Measurements from ENCODE around the gene ADAD2.
A peak's percentile ranks its signal among the peaks of the same experiment; 100 is the strongest.

The ADAD2 gene

GRCh38 chr16:84190731-84191388 is at the start of gene ADAD2:
Gene ADAD2, plus strand, starts transcription at chr16:84191157. Its CDS starts 74 bp downstream, at chr16:84191231.
- no peak for DNase-seq (ENCODE audit: low read depth)

GRCh38 chr16:84143081-84143480 is 47.9 kb upstream of the ADAD2 start:
- DNase-seq (ENCODE audit: low read depth) = no peak

- no peak for DNase-seq (ENCODE audit: low read depth)
Measured at GRCh38 chr16:84143784-84144199, 47.2 kb upstream of the ADAD2 start.

GRCh38 chr16:84144209-84144858 is 46.6 kb upstream of the ADAD2 start:
- DNase-seq (ENCODE audit: low read depth) = no peak

- peak; percentile 73 for DNase-seq (ENCODE audit: low read depth)
Measured at GRCh38 chr16:84144859-84145639, 45.9 kb upstream of the ADAD2 start, which contains the start of the genes DNAAF1 and HSDL1. Gene DNAAF1, plus strand, starts transcription at chr16:84145308. Its CDS starts 133 bp downstream, at chr16:84145441. Gene HSDL1, minus strand, starts transcription at chr16:84145177. Its CDS starts 13,856 bp downstream, at chr16:84131321.

DNA sequence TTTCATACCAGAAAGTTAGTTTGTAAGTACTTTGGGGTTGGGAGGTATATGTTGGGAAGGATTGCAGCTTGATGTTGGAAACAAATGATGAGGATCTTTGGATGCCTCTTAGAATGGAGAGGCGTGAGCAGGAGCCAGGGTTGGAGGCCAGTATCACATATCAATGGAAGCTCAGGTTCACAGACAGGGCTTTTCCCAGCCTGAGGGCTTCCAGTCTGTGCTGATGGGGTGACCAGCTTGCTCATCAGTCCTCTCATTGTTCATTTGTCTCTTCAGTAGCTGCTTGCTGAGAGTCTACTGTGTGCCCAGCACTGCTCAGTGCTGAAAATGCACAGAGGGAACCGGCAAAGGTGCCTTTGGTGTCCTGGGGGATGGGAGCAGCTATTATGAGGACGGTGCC is 40.0 kb upstream of the ADAD2 start:
- DNase-seq (ENCODE audit: low read depth) = no peak

- no peak for DNase-seq (ENCODE audit: low read depth)
Measured at GRCh38 chr16:84153660-84154214, 37.2 kb upstream of the ADAD2 start.

- no peak for DNase-seq (ENCODE audit: low read depth)
Measured at GRCh38 chr16:84155226-84155625, 35.7 kb upstream of the ADAD2 start.

- DNase-seq (ENCODE audit: low read depth) = no peak
Measured at GRCh38 chr16:84155771-84156170, 35.2 kb upstream of the ADAD2 start.

DNA sequence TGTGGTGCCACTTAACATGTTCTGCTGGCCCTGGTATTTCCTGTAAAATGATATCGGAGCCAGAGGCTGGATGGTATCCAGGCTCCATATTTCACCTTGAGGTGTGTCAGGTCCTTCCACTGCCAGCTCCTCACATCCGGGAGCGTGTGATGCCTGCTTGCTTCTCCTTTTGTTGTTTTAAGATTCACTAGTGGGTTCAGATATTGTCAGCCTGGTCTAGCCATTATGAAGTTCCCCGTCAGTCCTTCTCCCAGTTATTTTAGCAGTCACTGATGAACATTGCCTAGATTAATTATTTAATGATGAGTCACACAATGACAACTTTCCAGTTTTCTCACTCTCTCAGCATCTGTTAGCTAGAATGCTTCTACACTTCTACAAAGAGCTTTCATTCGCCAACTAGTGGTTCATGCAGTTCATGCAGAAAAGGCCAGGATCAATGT is 34.6 kb upstream of the ADAD2 start:
- no peak for DNase-seq (ENCODE audit: low read depth)

- DNase-seq (ENCODE audit: low read depth) = no peak
Measured at GRCh38 chr16:84159007-84159406, 31.9 kb upstream of the ADAD2 start.

- no peak for DNase-seq (ENCODE audit: low read depth)
Measured at GRCh38 chr16:84159800-84160199, 31.2 kb upstream of the ADAD2 start.

DNA sequence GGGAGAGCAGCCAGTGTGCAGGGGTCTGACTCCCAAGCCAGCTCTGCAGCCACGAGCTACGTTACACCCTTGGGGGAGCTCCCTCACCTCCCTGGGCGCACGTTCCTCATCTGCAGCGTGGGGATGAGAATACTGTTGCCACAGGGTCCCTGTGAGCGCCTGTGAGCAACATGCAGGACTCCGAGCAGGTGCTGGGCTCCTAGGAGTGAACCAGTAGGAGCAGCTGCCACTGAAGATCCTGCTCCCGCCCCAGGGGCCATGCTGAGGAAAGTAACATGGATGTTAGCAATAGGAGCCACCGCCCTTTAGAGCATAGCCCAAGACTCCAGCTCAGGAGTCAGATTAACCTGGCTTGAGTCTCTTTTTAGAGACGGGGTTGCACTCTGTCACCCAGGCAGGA is 29.9 kb upstream of the ADAD2 start:
- DNase-seq (ENCODE audit: low read depth) = no peak

DNA sequence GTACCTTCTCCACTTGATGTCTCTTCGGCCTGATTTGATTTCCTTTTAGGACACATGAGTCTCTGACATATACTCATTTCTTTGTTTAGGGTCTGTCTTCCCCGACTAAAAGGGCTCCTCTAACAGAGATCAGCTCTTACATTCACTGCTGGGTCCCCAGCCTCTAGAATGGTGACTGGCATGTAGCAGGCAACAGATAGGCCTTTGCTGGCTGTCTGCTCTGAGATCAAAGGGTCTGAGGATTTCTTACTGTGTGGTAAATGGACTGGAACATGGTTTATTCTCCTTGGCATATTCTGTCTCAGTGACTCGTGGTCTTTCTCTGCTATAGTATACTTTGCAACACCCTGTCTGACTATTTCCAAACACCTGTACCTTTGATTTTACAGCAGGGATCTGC is 29.2 kb upstream of the ADAD2 start:
- no peak for DNase-seq (ENCODE audit: low read depth)

DNA sequence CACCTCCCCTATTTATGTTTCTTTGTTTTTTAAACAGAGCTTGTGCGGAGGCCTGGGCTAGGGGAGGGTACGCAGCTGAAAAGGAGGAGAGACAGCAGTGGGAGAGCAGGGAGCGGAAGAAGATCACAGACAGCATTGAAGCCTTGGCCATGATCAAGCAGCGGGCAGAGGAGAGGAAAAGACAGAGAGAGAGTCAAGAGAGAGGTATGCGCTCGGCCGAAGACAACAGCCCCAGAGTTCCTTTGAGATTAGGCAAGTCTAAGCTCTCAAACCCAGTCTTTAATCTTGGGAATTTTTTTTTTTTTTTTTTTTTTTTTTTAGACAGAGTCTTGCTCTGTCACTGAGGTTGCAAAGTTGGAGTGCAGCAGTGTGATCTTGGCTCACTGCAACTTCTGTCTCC is 25.2 kb upstream of the ADAD2 start:
- DNase-seq (ENCODE audit: low read depth) = no peak

- no peak for DNase-seq (ENCODE audit: low read depth)
Measured at GRCh38 chr16:84166796-84167695, 23.9 kb upstream of the ADAD2 start.

GRCh38 chr16:84169765-84170310 is 21.1 kb upstream of the ADAD2 start:
- DNase-seq (ENCODE audit: low read depth) = no peak

- DNase-seq (ENCODE audit: low read depth) = no peak
Measured at GRCh38 chr16:84174396-84174795, 16.6 kb upstream of the ADAD2 start.

- no peak for DNase-seq (ENCODE audit: low read depth)
Measured at GRCh38 chr16:84175350-84176081, 15.4 kb upstream of the ADAD2 start.
